HG03095 (cell line): Measurements from ENCODE around the gene ELOA.
"Not testable (repeated sequence)": the region's sequence is repeated elsewhere in the genome, so short reads cannot be mapped to it uniquely, and the experiment has no call there.

Experiments
- ATAC-seq: cut with Tn5 transposase; IDR thresholded peaks from one replicate; pipeline ENCODE4 v1.9.1; 2021; ENCODE audit warnings: moderate library complexity; ENCODE audit not compliant: unreplicated experiment

ELOA gene

DNA sequence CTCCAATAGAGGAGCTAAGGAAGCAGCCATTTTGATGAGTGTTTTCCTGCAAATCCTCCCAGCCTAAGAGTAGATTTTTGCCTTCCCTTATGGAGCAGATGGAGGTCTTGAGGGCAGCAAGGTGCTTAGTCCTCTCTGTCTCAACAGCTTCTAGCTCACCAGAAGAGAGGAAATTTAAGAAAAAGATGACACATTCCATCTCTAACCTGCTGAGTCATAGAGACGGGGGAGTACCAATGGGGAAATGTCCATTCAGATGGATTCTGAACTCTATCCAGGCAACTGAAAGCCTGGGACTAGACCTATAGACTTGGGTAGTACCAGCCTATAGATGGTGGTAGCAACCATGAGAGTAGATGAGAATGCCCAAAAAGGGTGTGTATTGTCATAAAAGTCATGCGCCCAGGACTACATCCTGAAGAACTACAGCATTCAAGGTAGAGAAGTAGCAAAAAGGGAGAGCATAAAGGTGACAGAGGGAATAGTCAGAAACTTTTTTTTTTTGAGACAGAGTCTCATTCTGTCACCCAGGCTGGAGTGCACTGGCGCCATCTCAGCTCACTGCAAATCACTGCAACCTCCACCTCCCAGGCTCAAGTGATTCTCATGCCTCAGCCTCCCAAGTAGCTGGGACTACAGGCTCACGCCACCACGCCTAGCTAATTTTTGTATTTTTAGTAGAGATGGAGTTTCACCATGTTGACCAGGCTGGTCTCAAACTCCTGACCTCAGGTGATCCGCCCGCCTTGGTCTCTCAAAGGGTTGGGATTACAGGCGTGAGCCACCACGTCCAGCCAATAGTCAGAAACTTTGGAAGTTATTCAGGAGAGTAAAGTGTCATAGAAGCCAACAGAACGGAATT, 10.7 kb upstream of the ELOA start:
- ATAC-seq = no peak

DNA sequence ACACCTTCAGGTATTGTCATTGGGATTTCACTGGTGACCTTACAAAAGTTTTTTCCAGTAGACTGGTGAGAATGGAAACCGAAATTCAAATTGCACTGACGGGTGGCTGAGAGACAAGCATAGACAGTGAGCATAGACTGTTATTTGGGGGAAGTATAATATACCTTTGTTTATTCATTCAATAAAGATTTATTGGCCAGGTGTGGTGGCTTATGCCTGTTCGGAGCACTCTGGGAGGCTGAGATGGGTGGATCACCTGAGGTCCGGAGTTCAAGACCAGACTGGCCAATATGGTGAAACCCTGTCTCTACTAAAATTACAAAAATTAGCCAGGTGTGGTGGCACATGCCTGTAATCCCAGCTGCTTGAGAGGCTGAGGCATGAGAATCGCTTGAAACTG, 10.0 kb upstream of the ELOA start:
- ATAC-seq = not testable (repeated sequence)

DNA sequence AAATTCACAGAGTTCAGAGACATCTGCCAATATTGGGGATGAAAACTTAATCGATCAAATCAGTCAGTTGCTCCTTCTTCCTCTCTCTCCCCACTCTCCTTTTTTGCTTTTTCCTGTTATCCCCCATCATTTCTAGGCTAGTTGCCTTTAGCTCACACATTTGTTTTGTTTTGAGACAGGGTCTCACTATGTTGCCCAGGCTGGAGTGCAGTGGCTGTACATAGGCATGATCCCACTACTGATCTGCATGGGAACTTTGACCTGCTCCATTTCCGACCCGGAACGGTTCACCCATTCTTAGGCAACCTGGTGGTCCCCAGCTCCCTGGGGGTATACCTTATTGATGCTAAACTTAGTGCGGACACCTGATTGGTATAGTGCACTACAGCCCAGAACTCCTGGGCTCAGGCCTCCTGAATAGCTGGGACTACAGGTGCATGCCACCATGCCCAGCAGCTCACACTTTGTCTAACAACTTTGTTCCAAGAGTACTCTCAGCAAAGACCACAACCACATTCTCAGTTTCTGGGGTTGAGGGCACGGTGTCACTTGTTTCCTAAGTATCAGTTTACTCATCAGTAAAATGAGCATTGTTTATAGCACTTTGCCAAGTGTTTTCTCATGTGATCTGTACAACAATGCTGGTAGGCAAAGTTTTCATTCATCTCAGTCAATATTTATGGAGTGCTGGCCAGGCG, 6.7 kb upstream of the ELOA start:
- ATAC-seq = no peak

DNA sequence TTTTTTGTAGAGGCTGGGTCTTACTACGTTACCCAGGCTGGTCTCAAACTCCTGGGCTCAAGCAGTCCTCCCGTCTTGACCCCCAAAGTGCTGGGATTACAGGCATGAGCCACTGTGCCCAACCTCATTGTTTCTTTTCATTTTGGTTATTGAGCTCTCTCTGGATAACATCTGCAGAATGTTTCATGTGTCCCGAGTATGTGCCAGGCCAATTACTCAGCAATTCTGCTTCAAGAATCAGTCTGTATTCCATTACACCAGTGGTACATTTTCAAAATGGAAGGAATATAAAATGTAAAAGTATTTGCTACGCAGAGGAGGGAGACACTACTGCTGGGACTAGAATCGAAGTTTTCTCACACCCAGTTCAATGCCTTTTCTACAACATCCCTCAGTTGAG, 1.7 kb upstream of the ELOA start:
- ATAC-seq = no peak

DNA sequence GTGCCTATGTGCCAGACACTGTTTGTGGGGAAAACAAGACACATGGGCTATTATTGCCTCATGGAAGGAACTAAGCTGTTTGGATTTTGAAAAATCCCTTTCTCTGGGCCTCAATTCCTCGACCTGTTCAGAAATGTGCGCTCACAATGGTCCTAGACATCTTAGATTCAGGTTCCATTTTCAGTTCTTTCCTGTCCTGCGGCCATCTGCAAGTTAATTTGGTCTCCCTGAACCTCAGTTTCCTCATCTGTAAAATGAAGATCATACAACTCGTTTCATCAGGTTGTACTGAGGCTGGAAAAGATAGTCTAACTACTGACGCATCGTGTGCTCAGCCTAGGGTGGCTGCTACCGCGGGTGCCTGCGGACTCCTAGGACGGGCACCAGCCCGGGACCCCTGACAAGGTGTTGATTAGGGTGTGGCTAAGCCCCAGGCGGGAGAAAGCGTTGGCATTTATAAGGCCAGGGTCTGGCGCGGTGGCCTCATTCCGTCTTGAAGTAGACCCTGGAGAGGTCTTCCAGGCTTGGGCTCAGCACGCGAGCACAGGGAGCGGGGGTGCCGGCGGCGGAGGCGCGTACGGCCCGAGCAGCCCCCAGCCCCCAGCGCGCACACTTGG, 493 bp upstream of the ELOA start:
- peak; percentile 21 for ATAC-seq

DNA sequence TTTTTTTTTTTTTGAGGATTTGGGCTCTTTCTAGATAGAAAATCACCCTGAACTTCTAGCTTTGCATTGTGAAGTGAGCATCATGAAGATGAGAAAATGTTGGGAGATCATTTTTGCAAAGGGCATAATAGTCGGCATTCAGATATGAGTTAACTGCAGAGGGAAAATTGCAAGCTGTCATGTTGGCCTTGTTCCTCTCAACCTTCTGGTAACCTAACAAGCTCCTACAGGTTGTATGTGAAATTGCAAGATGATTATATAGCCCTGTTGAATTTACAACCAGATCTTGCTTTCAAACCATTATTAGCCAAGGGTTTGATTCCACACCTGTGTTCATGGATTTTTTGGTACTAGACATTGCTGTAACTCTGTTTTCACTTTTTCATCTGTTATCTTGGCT, 2.2 kb downstream of the ELOA start:
- ATAC-seq = no peak

DNA sequence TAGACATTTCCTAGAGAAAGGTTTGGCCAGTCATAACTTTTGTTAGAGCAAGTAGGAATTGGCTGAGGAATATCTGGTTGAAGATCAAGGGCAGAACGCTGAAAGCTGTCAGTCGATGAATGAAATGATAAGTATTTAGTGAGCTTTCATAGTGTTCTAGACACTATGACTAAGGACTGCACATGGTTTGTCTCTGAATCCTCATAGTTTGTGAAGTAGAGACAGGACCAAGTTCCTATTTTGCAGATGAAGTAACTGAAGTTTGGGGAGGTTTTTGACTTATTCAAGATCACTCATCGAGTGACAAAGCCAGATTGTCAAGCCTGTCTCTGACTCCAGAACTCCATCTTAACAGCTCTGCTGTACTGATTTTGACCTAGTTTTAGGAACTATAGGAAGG, 4.7 kb downstream of the ELOA start:
- no peak for ATAC-seq

DNA sequence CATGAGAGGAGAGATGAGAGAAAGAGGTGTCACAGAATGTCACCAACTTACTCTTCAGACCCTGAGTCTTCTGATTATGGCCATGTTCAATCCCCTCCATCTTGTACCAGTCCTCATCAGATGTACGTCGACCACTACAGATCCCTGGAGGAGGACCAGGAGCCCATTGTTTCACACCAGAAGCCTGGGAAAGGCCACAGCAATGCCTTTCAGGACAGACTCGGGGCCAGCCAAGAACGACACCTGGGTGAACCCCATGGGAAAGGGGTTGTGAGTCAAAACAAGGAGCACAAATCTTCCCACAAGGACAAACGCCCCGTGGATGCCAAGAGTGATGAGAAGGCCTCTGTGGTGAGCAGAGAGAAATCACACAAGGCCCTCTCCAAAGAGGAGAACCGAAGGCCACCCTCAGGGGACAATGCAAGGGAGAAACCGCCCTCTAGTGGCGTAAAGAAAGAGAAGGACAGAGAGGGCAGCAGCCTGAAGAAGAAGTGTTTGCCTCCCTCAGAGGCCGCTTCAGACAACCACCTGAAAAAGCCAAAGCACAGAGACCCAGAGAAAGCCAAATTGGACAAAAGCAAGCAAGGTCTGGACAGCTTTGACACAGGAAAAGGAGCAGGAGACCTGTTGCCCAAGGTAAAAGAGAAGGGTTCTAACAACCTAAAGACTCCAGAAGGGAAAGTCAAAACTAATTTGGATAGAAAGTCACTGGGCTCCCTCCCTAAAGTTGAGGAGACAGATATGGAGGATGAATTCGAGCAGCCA, 8.0 kb downstream of the ELOA start:
- ATAC-seq = no peak

DNA sequence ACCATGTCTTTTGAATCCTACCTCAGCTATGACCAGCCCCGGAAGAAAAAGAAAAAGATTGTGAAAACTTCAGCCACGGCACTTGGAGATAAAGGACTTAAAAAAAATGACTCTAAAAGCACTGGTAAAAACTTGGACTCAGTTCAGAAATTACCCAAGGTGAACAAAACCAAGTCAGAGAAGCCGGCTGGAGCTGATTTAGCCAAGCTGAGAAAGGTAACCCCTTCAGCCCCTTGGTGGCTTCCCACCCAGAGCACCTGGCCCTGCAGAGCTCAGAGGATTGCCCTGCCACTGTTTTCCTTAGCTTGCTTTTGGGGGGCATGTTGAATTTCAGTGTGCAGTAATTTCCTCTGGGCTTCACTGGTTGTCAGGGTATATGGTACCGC, 8.5 kb downstream of the ELOA start:
- no peak for ATAC-seq

DNA sequence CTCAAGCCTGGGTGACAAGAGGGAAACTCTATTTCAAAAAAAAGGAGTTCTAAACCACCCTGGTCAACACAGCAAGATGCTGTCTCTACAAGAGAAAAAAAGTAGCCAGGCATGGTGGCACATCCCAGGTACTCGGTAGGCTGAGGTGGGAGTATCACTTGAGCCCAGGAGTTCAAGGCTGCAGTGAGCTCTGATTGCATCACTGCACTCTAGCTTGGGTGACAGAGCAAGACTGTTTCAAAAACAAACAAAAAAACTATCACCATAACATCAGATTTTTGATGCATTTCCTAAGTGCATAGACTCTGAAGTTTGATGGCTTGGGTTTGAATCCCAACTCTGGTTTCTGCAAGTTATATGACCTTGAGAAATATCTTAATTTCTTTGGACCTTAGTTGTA, 9.6 kb downstream of the ELOA start:
- no peak for ATAC-seq

DNA sequence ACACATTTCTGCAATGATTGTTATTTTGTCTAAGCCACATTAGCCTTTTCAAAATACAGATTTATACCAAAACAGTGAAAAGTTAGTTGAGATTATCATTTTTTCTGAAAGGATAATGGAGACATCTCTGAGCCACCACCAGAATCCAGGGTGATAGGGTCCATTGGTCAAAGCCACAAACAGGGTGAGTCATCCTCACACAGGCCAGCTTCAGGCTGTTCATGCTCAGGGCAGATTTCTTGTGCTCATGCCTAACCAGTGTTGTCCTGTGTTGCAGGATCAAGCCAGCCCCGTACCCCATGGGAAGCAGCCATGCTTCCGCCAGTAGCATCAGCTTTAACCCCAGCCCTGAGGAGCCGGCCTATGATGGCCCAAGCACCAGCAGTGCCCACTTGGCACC, 13.4 kb downstream of the ELOA start:
- no peak for ATAC-seq

DNA sequence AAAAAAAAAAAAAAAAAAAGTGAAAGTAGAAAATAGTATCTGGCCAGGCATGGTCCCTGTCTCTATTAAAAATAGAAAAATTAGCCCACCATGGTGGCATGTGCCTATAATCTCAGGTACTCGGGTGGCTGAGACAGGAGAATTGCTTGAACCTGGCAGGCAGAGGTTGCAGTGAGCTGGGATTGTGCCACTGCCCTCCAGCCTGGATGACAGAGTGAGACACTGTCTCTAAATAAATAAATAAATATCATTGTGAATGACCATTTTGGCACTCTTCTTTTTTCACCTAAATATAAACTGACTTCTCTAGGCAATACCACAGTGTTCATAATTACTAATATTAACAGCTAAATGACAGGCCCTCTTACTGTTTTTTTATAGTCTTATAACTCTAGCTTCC, 14.5 kb downstream of the ELOA start:
- ATAC-seq = no peak

DNA sequence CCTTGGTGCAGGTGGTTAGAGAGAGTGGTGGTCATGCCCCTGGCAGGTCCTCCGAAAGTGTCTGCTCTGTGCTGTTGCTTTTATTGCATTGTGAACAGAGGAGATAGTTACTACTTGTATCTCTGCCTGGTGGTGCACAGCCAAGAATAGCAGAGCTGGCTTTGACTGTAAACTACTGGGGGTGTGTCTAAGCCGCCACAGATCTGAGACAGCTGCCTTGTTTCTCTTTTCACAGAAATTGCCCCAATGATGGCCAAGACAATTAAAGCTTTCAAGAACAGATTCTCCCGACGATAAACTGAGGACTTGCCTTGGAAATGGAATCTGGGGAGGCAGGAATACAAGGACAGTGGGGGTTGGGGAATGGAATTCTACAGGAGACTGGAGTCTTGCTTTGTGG, 16.0 kb downstream of the ELOA start:
- ATAC-seq = no peak

DNA sequence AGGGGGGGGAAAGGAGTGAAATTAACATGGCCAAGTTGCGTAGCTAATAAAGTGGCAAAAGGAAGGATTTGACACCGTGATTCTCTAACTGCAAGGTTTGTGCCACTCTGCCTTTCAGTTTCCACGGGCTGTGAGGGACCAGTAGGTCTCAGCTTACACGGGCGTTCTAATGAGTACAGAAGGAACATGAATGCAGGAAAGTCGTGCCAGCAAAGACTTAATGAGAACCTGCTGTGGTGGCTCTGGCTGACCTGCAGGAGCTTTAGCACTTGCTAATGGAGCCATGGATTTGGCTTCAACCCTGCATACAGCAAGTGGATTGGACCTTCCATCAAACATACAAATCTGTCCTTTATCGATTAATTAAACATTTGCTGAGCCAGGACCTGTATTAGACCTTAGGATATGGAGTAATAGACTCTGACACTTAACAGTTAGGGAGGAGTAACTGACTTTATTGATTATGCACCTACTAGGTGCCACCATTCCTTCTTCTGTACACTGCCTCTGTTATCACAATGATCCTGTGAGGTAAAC, 19.8 kb downstream of the ELOA start:
- no peak for ATAC-seq

DNA sequence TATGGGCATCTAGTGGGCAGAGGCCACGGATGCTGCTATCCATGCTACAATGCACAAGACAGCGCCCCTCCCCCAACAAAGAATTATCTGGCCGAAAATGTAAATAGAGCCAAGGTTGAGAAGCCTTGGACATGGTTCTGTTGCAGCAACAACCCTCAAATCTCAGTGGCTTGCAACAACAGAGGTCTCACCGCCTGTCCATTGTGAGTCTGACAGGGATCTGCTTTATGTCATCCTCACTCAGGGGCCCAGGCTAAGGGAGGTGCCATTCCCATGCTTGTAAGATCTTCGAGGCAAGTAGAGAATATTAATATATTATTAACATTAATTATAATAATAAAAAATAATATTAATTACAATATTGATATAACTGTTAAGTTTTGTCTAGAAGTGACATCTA, 25.5 kb downstream of the ELOA start:
- ATAC-seq = no peak

DNA sequence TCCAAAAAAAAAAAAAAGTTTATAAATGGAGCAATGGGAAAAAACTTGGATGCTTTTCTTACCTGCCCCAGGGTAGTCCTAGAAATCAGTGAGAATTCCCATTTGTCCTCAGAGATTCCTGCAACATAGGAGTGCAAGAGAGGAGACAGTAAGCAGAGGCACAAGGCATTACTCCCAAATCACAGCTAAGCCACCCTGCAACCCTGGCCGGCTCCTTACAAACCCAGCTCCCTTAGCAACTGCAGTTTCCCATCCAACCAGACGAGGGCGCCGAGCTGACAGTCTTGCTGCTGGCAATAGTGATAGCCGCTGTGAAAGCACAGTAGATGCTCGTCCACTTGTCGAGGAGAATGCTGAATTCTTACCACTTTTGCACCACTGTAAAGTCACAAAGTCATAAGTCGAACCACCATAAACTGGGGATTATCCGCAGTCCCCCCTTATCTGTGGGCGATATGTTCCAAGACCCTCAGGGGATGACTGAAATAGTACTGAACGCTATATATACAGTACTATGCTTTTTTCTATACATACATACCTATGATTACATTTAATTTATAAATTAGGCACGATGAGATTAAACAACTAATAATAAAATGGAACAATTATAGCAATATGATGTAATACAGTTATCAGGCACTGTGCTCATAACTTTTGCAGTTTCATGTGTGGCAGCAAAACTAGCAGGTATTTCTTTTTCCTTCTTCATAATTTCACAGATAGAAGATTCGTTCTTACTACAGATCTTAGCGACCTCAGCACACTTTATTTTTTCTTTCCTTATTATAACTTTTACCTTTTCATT, 29.0 kb downstream of the ELOA start:
- ATAC-seq = no peak

DNA sequence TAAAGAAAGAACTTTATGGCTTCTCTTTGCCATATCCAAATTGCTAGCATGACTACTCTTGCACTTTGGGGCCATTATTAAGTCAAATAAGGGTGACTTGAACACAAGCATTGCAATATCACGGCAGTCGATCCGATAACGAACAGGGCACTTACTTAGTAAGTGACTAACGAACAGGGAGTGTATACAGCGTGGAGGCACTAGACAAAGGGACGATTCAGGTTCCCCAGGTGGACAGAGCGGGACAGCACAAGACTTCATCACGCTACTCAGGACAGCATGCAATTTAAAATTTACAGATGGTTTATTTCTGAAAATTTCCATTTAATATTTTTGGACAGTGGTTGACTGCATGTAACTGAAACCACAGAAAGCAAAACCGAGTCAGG, 29.6 kb downstream of the ELOA start:
- no peak for ATAC-seq

DNA sequence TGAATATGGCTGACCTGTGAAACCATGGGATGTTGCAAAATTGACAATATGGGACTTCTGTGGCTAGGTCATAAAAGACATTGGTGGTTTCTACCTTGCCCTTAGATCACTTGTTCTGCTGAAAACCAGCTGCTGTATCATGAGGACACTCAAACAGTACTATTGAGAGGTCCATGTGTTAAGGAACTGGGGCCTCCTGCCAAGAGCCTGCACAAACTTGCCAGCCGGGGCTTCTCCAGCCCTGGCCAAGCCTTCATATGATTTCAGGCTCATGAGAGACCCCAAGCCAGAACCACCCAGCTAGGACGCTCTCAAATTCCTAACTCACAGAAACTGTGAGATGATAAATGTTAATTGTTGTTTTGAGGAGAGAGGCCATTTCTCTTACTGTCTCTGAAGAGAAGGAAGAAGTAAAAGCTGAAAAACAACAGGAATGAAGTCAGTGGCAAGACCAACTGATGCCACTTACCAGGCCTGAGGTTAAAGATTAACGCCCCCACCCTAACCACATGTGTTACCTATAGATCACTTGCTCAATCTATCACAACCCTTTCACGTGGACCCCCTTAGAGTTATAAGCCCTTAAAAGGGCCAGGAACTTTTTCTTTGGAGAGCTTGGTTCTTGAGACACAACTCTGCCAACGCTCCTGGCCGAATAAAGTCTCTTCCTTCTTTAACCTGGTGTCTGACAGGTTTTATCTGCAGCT, 31.1 kb downstream of the ELOA start:
- ATAC-seq = no peak

DNA sequence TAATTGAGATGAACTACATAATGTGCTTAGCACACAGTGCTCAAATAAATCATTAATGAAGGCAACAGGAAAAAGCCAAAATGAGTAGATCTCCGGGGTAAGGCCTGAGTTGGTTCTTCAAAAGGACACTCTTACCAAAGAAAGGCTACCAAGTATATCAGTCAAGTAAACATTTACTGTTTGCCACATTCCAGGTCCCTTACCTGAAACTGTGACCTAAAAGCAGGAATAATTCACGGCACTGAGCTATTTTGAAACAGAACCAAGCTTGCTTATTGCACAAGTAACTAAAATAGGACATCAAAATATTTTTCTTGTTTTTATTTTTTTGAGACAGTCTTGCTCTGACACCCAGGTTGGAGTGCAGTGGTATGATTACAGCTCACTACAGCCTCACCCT, 32.9 kb downstream of the ELOA start:
- no peak for ATAC-seq
